Forelimb muscle (tissue), 1 donor: ENCODE data around the gene LAPTM4A. TPM values are rescaled to one million over a fixed set of nuclear protein-coding genes. Genes with fewer than 3 reads are reported as not detected.

Source experiments
- DNase-seq: peaks from one replicate; pipeline ENCODE4 v3.0.0-alpha.2; 2013; ENCODE audit warnings: low read depth
- polyA plus RNA-seq: library from polyadenylated mRNA; unstranded; fragments of 120-200 nt; gene quantifications from one replicate; pipeline ENCODE4 v1.2.1, GENCODE V29; 2013; ENCODE audit not compliant: insufficient read length

Gene LAPTM4A
- polyA plus RNA-seq, 1 donor = 322 TPM

DNA sequence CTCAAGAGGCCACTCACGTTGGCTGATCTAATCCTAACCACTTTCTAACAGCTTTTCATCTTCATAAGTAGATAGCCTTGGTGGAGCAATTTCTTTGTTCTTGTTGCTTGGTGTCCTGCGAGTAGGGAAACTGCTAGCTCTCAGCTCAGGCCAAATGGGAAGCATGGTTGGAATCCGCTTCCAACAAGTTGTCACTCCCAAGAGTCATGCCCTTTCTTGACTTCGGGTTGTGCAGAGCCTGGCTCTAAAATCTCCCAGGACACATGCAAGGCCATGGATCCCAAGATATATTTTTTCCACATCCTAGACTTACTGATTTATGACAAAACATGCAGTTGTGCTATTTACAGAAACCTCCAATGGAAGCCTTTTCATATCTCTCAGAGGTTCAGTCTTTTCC, 31.7 kb downstream of the LAPTM4A start:
- no peak for DNase-seq

DNA sequence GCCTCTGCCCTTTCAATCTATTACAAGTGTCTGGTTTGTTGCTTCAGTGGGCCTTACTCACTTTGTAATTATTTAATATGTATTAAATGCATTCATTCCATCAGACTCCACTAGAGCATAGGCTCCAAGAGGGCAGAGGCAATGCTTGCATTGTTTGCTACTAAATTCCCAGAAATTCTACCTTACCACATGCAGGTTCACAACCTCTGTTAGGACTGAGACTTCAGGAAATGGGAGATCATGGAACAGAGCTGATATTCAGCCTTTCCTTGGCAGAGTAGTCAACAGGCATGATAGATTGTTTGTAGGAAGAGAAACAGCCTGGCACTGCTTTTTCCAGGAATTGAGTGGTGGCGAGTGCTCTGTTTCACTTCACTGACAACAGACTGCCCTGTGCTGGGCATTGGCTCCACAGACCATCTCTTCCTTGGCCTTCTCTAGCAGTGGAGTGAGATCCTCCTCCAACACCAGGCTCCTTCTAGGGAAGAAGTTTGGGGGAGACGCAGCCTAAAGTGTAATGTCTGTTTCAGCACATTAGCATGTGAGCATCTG, 32.8 kb downstream of the LAPTM4A start:
- no peak for DNase-seq

DNA sequence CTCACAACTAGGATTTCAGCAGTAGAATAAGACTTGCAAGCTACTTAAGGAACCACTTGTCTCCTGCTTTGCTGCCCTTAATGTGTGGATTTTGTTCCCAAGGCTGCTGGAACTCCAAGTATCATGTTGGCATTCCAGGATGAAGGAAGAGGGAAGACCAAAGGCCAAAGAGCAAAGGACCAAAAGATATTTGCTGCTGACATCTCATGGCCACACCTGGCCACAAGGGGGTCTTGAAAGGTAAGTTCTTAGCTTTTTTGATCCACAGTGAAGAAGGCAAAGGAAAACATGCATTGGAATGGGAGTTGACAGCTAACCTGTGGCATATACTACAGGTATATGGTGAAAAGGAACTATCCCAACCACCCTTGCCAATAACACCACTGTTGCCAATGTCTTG, 35.1 kb downstream of the LAPTM4A start:
- no peak for DNase-seq

DNA sequence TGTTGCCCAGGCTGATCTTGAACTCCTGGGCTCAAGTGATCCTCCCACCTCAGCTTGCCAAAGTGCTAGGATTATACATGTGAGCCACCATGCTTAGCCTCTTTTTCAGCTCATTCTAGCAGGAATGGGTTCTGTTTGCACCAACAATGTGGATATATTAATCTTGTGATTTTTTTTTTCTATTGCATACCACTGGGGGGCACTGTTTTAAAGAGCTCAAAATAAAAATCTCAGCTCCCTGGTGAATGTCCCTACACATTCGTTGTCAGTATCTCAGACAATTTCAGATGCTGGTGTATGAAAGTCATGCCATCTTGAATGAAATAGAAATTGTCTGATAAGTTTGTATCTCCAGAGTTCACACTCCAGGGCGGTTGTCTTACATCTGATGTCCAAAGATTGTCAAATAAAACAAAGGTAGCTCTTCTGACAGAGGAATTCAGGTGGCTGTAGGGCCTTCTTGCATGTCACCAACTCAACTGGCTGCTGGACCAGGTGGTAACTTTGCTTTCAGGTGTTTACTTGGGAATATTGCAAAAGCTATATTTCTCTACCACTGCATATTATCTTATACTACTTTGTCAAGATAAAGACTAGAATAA, 35.8 kb downstream of the LAPTM4A start:
- DNase-seq = peak; percentile 32

DNA sequence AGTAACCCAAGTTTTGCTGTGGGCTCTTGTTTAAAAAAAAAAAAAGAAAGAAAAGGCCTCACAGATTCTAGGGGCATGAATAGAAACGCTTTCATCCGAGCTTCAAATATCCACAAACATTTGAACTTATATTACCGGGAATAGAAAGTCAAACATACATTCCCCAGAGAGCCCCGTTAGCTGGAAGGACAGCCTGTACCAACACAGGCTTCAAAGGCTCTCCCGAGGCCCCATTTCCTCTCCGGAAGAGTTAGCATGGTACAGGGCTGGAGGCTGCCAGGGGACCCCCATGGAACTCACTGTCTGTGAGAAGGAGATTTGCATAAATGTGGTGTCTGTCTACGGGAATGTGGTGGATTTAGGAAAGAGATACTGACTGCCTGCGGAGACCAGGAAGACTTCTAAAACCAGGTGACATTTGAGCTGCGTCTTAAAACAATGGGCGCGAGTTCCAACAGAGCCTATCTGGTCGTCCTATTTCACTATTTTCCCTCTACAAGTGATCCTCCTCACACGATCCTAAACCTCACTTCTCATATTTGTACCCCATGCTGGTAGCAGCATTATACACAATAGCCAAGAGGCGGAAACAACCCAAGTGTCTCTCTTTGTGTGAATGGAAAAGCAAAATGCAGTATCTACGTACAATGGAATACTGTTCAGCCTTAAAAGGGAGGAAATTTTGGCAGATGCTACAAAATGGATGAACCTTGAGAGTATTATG, 38.1 kb downstream of the LAPTM4A start:
- DNase-seq = no peak

- DNase-seq = no peak
These were observed 38.9 kb downstream of the LAPTM4A start, which contains the start of gene MATN3 for GRCh38 chr2:20012282-20013125. Gene MATN3, minus strand, starts transcription at chr2:20012668. Its CDS starts 37 bp downstream, at chr2:20012631.

- no peak for DNase-seq
These were observed 39.5 kb downstream of the LAPTM4A start for GRCh38 chr2:20012032-20012281.

GRCh38 chr2:20011276-20012031, 40.0 kb downstream of the LAPTM4A start:
- DNase-seq = no peak

GRCh38 chr2:20008703-20009102, 42.7 kb downstream of the LAPTM4A start:
- DNase-seq = no peak

DNA sequence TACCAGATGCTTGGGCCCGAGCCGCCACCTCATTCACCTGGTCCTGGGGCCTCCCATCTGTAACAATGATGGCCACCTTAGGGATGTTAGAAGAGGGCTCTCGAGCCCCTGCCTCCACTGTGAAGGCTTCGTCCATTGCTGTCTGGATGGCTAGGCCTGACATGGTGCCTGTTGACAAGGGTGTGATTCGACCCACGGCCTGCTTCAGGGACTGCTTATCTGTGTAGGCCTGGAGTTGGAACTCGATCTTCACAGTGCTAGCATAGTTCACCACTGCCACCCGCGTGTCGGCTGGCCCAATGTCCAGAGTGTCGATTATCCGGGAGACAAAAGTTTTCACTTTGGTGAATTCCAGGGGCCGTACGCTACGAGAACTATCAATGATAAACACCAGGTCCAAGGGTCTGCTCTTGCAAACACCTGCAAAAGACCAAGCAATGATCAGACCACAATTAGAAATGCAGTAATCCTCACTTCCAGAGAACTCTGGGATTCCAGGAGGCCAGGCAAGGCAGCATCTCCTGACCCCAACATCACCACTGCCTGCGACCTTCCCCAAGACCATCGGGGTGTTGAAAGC, 45.4 kb downstream of the LAPTM4A start:
- no peak for DNase-seq

DNA sequence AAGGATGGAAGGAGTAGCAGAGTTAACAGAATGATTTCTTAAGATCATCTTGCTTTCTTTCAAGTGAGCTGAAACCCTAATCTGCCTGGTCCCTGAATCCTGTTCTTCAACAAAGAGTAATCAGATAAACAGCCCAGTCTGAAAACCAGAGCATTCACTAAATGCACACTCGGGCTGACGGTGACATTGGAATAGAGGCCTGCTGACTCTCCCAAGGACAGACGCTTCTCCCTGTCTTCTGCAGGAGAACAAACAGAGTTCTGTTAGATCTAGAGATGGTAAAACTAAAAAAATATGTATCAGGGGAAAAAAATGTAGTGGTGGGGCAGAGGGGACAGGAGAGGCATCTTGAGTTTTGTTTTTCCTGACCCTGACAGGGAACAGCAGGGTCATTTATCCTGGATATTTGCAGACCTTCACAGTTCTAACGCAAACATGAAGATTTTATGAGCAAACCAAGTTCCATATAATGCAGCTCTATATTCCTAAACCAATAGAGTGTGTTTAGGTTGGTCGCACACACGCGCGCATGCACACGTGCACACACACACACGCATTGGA, 46.3 kb downstream of the LAPTM4A start:
- no peak for DNase-seq

GRCh38 chr2:20001361-20001863, 50.0 kb downstream of the LAPTM4A start:
- no peak for DNase-seq

GRCh38 chr2:19993731-19994130, 57.7 kb downstream of the LAPTM4A start:
- DNase-seq = no peak

- no peak for DNase-seq
These were observed 59.5 kb downstream of the LAPTM4A start for GRCh38 chr2:19991895-19992294.

GRCh38 chr2:19990416-19990728, 61.1 kb downstream of the LAPTM4A start:
- DNase-seq = no peak

DNA sequence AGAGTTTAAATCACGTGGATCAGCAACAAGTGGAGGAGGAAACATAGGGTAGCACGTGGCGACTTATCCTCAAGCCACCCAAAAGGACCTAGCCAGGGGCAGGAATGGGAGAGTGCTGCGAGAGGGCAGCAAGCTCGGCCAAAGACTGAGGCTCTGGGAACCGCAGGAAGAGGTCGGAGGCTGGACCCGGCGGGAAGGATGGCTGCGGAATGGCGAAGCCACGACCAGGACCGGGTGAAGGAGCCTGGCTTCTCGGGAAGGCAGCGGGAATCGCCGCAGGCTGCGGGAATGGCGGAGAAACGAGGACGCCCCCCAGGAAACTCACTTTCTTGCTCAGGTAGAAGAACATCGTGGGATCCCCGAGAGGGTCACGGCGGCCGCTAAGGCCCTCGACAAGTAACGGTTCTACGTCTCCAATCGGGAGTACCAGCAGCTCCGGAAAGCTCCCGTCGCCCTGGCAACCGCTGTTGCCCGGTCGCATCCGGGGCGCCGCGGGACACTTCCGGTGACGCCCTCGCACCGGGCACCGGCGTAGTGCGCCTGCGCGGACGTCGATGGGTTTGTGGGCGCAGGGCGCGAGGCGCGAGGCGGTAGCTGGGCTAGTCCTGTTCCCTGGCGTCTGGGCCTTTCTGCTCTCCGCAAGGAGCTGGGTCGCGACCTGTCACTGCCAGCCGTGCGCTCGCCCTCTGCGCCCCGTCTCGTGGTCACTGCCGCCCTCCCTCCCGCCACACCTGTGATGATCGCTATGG, 61.6 kb downstream of the LAPTM4A start, which contains the start of gene WDR35:
TSS of gene WDR35 (minus strand) at position 439 of the 749 bp plus-strand sequence. CDS start at position 349, 90 bp downstream.
- DNase-seq = peak; percentile 28

DNA sequence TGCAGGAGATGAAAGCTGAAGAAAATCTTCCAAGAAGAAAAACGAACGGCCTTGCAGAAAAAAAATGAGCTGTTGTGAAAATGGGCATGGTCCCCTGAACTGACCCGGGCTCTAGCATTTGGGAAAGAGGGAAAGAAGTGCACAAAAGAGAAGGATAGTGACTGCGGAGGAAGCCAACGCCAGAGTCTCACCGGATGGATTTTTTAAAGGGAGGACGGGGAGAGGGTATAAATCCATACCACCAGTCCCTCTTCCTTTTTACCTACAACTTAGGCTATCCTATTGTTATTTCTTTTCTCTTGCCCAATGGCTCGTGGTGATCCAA, 62.1 kb downstream of the LAPTM4A start:
- DNase-seq = no peak

GRCh38 chr2:19988600-19988999, 62.8 kb downstream of the LAPTM4A start:
- DNase-seq = no peak

DNA sequence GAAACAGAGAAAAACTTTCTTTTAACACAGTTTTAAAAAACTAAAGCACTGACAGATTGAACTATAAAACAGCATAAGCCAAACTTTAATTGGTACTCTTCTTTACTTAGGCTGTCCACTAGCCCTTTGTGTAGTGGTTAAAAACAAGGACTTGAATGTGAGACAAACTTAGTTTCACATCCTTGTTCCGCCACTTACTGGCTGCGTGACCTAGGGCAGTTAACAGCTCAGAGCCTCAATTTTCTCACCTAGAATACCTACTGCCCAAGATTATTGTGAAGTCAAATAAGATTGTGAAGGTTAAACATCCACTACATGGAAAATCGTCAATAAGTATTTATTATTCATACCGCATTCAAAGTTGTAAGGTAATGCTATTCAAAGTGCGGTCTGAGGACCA, 63.5 kb downstream of the LAPTM4A start:
- DNase-seq = no peak
